Neutrophil (primary cell): ENCODE measurements around the gene ARSD.
"Not testable (repeated sequence)": the region's sequence is repeated elsewhere in the genome, so short reads cannot be mapped to it uniquely, and the experiment has no call there.

Experiments used
- H3K27ac ChIP-seq: fragments of 200-600 bp; sonication (generic); 2 replicates; pipeline ENCODE4 v1.5.1; 2016; ENCODE audit warnings: mild to moderate bottlenecking, moderate library complexity
- H3K27me3 ChIP-seq: fragments of 200-600 bp; sonication (generic); 2 replicates; pipeline ENCODE4 v1.6.0; 2016; ENCODE audit warnings: mild to moderate bottlenecking
- H3K36me3 ChIP-seq: fragments of 200-600 bp; sonication (generic); 2 replicates; pipeline ENCODE4 v1.5.1; 2017
- H3K4me1 ChIP-seq, 2 experiments: fragments of 200-600 bp in 1 of 2; sonication (generic) in 1 of 2; 1 replicate in 1 of 2; 2 replicates in 1 of 2; pipeline versions ENCODE4 v1.5.1 to v1.6.1; 2013 to 2016; ENCODE audit warnings: low read depth in 1 of 2, low read length in 1 of 2, mild to moderate bottlenecking in 1 of 2, moderate library complexity in 1 of 2; ENCODE audit not compliant: control insufficient read depth in 1 of 2, insufficient read depth in 1 of 2
- H3K4me3 ChIP-seq, 2 experiments: fragments of 200-600 bp in 1 of 2; sonication (generic) in 1 of 2; 1 replicate in 1 of 2; 2 replicates in 1 of 2; pipeline ENCODE4 v1.5.1; 2013 to 2016; ENCODE audit warnings: low read depth in 1 of 2, low read length in 1 of 2, mild to moderate bottlenecking in 1 of 2, moderate library complexity in 1 of 2
- H3K9me3 ChIP-seq: fragments of 200-600 bp; sonication (generic); 2 replicates; pipeline ENCODE4 v1.5.1; 2016
- CTCF ChIP-seq: fragments of 200-600 bp; sonication (generic); IDR thresholded peaks from 2 replicates; pipeline ENCODE4 v1.5.1; 2016; ENCODE audit warnings: antibody characterized with exemption

Gene ARSD

GRCh38 chrX:2928583-2929434 is at the start of gene ARSD:
ARSD (minus strand) TSS chrX:2929339; CDS start chrX:2929275, 64 bp downstream.
- no peaks in the 10 kb centered on the region for H3K27me3 ChIP-seq
- H3K4me3 ChIP-seq = peak within 1 kb of the TSS; percentile 68 to 71
- no peaks in the 10 kb centered on the region for H3K9me3 ChIP-seq
- peak within 1 kb of the TSS; percentile 90 for H3K27ac ChIP-seq
- peaks cover 10 to 11% of the 10 kb centered on the region in 2 experiments for H3K4me1 ChIP-seq
- no peak for TF ChIP-seq CTCF
- H3K36me3 ChIP-seq = no peaks in the 10 kb centered on the region

GRCh38 chrX:2978639-2979038 is 49.5 kb upstream of the ARSD start:
- H3K27me3 ChIP-seq, H3K4me3 ChIP-seq, H3K36me3 ChIP-seq, H3K9me3 ChIP-seq, H3K27ac ChIP-seq, H3K4me1 ChIP-seq: not testable (repeated sequence)

GRCh38 chrX:2974961-2975360 is 45.8 kb upstream of the ARSD start:
- H3K9me3 ChIP-seq = no peaks in the 10 kb centered on the region
- H3K4me3 ChIP-seq = no peak overlapping the region
- H3K27me3 ChIP-seq = no peaks in the 10 kb centered on the region
- no peak overlapping the region for H3K27ac ChIP-seq
- H3K36me3 ChIP-seq = no peaks in the 10 kb centered on the region
- TF ChIP-seq CTCF = no peak
- H3K4me1 ChIP-seq = no peaks in the 10 kb centered on the region

GRCh38 chrX:2972391-2972790 is 43.3 kb upstream of the ARSD start:
- H3K4me1 ChIP-seq = no peaks in the 10 kb centered on the region
- H3K27me3 ChIP-seq = no peaks in the 10 kb centered on the region
- no peak overlapping the region for H3K27ac ChIP-seq
- TF ChIP-seq CTCF = no peak
- no peaks in the 10 kb centered on the region for H3K9me3 ChIP-seq
- no peak overlapping the region for H3K4me3 ChIP-seq
- H3K36me3 ChIP-seq = no peaks in the 10 kb centered on the region

GRCh38 chrX:2969021-2969420 is 39.9 kb upstream of the ARSD start:
- no peaks in the 10 kb centered on the region for H3K9me3 ChIP-seq
- H3K27me3 ChIP-seq = no peaks in the 10 kb centered on the region
- H3K4me1 ChIP-seq = no peaks in the 10 kb centered on the region
- no peak for TF ChIP-seq CTCF
- H3K4me3 ChIP-seq = no peak overlapping the region
- H3K36me3 ChIP-seq = no peaks in the 10 kb centered on the region
- no peak overlapping the region for H3K27ac ChIP-seq
